GM19452 (cell line): ENCODE measurements around the gene CASR.

ENCODE experiments used
- ATAC-seq: cut with Tn5 transposase; IDR thresholded peaks from one replicate; pipeline ENCODE4 v1.9.1; 2021; ENCODE audit not compliant: unreplicated experiment

The CASR gene

GRCh38 chr3:122299872-122300460 lies 116.5 kb downstream of the CASR start:
- ATAC-seq: no peak

- ATAC-seq: peak; percentile 37
Measured at GRCh38 chr3:122301063-122301462, 117.6 kb downstream of the CASR start.

- ATAC-seq: no peak
Measured at GRCh38 chr3:122305818-122306621, 122.6 kb downstream of the CASR start.

DNA sequence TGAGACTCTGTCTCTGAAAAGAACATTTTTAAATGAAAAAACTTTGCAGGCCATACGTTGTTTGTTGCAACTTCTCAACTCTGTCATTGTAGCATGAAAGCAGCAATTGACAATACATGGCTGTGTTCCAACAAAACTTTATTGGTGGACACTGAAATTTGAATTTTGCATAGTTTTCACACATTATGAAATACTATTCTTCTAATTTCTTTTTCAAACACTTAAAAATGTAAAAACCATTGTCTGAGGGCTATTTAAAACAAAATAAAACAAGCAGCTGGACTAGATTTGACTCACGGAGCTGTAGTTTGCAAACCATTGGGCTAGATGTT lies 123.1 kb downstream of the CASR start:
- ATAC-seq: no peak

DNA sequence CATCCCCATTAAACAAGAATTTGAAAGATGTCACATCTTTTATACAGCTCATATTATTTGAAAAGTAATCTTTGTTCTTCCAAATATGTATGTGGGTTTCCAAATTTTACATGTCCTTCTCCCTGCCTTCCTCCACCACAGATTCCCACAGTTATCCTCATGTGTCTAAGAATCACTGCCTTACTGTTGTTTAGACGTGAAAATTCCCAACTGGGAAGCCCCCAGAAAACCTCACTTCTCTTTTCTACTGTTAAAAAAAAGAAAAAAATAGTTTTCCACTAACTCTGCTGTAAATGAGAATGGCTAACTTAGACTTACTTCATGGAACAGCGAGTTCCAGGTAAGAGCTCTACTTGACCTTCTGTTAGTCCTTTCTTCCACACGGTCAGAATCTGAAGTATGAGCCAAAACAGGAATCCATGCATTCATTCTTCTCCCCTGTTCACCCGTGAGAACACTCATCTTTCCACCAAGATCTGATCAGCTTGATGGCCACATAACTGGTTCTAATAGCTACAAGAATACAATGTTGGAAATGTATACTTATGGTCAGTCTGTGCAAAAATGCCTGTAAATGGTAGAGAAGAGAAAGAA lies 123.7 kb downstream of the CASR start:
- ATAC-seq: no peak

GRCh38 chr3:122307976-122308375 lies 124.5 kb downstream of the CASR start:
- no peak for ATAC-seq

- no peak for ATAC-seq
Measured at GRCh38 chr3:122310361-122310760, 126.9 kb downstream of the CASR start.

- no peak for ATAC-seq
Measured at GRCh38 chr3:122312826-122313225, 129.4 kb downstream of the CASR start.

DNA sequence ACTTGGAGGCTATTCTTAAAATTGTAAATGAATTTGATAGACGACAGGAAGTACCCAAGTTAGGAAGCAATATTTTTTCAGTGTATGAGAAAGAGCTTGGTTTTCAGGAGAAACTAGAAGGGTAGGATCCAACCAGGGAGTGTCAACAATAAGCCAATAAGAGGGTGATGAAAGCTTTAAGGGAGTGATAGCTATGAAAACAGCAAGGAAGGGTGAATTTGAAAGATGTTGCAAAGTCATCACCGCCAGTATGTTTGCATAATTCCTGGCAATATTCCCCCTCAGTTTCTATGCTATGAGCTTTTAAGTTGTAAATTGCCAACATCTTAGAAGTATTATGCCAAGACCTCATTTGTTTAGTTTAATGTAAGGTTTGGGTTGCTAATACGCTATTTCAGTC lies 129.8 kb downstream of the CASR start:
- no peak for ATAC-seq

DNA sequence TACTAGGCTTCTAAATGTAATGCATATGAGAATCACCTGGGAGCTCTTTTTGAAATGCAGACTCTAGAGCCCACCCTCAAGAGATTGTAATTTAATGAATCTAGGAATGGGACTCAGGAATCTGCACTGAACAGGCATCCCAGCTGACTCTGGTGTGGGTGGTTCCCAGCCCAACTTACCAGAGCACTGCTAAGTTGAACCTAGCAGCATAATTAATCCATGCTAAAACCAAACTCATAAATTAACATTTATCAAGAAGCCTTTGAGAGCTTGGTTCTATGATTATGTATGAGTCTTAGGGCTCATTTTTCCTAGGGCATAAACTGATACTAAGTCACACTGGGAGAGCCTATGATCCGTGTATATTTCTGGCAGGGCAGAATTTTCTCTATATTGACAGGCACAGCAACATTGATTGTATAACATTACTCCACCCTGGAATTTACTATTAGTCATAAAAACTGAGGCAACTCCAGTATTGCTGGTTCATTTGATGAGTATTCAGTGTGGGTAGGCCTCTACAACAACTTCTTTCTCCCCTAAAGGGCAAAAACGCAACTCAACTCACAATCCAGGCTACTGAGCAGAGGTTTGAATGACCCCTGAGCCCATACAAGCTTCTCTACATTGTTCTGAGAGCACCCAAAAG lies 130.9 kb downstream of the CASR start:
- no peak for ATAC-seq

DNA sequence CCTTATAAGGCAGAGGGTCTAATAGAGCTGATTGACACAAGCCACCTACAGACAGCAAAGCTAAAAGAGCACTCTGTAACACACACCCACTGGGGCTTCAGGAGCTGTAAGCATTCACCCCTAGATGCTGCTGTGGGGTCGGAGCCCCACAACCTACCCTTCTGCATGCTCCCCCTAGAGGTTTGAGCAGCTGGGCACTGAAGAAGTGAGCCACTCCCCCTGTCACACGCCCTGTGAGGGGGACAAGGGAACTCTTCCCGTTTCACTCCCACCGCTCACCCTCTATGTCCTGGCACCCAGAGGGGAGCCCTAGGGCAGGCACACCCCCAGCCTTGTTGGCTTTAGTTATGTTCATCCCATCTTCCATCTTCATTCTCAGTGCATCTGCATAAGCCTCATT lies 132.2 kb downstream of the CASR start:
- no peak for ATAC-seq

DNA sequence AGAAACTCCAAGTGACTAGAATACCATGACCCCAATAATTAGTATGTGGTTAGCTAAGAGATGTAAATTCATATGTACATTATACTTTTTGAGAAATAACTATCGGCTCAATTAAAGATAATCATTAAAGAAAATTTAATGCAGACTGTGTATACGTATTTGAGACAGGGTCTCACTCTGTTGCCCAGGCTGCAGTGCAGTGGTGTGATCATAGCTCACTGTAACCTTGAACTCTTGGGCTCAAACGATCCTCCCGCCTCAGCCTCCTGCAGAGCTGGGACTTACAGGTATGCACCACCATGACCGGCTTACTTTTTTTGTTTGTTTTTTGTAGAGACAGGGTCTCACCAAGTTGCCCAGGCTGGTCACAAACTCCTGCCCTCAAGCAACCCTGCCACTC lies 132.9 kb downstream of the CASR start:
- no peak for ATAC-seq

GRCh38 chr3:122318620-122319019 lies 135.2 kb downstream of the CASR start:
- ATAC-seq: no peak

- no peak for ATAC-seq
Measured at GRCh38 chr3:122322095-122323075, 138.9 kb downstream of the CASR start.

- ATAC-seq: no peak
Measured at GRCh38 chr3:122324871-122325323, 141.4 kb downstream of the CASR start, which contains the start of gene CSTA. TSS of gene CSTA (plus strand) at chr3:122325248. CDS start at chr3:122325293, 45 bp downstream.

GRCh38 chr3:122325769-122326168 lies 142.3 kb downstream of the CASR start:
- no peak for ATAC-seq

GRCh38 chr3:122331886-122332285 lies 148.4 kb downstream of the CASR start:
- ATAC-seq: no peak

DNA sequence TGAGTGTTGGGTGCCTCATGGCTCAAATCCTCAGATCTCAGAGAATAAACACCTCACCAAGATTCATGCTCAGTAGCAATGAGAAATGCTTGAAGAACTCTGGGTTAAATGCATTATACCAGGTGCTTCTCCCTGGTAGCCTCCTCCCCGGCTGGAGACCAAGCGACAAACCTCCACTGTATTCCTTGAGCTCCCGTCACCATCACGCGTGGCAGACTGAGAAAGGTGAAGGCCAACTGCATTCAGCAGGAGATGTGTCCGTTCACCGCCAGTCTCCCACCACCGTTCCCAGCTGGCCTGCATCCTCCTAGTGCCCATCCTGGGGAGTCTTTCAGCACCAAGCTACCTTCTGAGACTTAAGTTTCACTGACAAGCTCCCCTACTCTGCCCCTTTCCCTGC lies 149.1 kb downstream of the CASR start:
- ATAC-seq: no peak
